Aorta (tissue), 5 donors: ENCODE measurements around the gene CELF2. TPM values are rescaled to one million over a fixed set of nuclear protein-coding genes. Genes with fewer than 3 reads are reported as not detected.
A peak's percentile ranks its signal among the peaks of the same experiment; 100 is the strongest.

Experiments used
- ATAC-seq: fragments of 200-7000 bp; cut with Tn5 transposase; one replicate; pipeline ENCODE4 v1.9.1; 2022; ENCODE audit warnings: moderate library complexity; ENCODE audit not compliant: low FRiP score
- DNase-seq, 2 donors: peaks; one replicate each; pipeline ENCODE4 v3.0.0-alpha.2; 2020
- H3K27ac ChIP-seq, 2 donors: one replicate each; pipeline ENCODE4 v1.5.1; 2013; ENCODE audit warnings: low read length in 2 of 2, mild to moderate bottlenecking in 2 of 2, moderate library complexity in 2 of 2, control low read depth in 1 of 2, inconsistent platforms in 1 of 2, low read depth in 1 of 2
- H3K27me3 ChIP-seq, 2 donors: one replicate each; pipeline ENCODE4 v1.6.1; 2013; ENCODE audit warnings: control low read depth in 1 of 2, low read length in 1 of 2, mild to moderate bottlenecking in 1 of 2, moderate library complexity in 1 of 2; ENCODE audit not compliant: insufficient read depth in 2 of 2, control insufficient read depth in 1 of 2
- H3K36me3 ChIP-seq, 2 donors: one replicate each; pipeline ENCODE4 v1.6.1; 2013; ENCODE audit warnings: control low read depth in 1 of 2, low read length in 1 of 2, mild to moderate bottlenecking in 1 of 2; ENCODE audit not compliant: insufficient read depth in 2 of 2, control insufficient read depth in 1 of 2
- H3K4me1 ChIP-seq, 2 donors: one replicate each; pipeline ENCODE4 v1.6.1; 2013; ENCODE audit warnings: low read length in 2 of 2, control low read depth in 1 of 2, mild to moderate bottlenecking in 1 of 2, moderate library complexity in 1 of 2; ENCODE audit not compliant: insufficient read depth in 2 of 2, control insufficient read depth in 1 of 2
- H3K4me3 ChIP-seq, 2 donors: one replicate each; pipeline ENCODE4 v1.5.1; 2013; ENCODE audit warnings: low read length in 2 of 2, control low read depth in 1 of 2, mild to moderate bottlenecking in 1 of 2
- H3K9me3 ChIP-seq: one replicate; pipeline ENCODE4 v1.6.1; 2013; ENCODE audit warnings: mild to moderate bottlenecking, low read length; ENCODE audit not compliant: control insufficient read depth
- WGBS, 2 donors: extraction: QIAGEN DNeasy Blood & Tissue Kit; methylation state at CpG; one replicate each; pipeline ENCODE4 v1.1.7; 2013; 5-methylcytosine and 5-hydroxymethylcytosine counted together
- intact Hi-C, 2 donors: fragments of 100-400 bp; cut with DNase I; formaldehyde crosslinking; loops; one replicate each; pipeline versions ENCODE4 v1.14.2 to v1.15.0; 2022
- polyA plus RNA-seq, 2 donors: library from polyadenylated mRNA; stranded (reverse); fragments of 200-250 nt; gene quantifications; one replicate each; pipeline ENCODE4 v1.2.3, GENCODE V29; 2013
- total RNA-seq, 2 donors: library from RNA; stranded (reverse); fragmentation: NEBNext Ultra II Directional; extraction: Animal tissue kit (Norgen Biotek cat#: 25700); gene quantifications; one replicate each; pipeline ENCODE4 v1.2.1, GENCODE V29; 2021
- donor health status: healthy with polysubstance abuse.
- donor health status: Bipolar disorder and iron deficiency.
- donor health status: DM: no; HTN: no; CAD: no.
- donor health status: DM: no; HTN: no; CAD: no.
- donor health status: DM: yes; HTN: yes; CAD: no.

Gene CELF2
- total and polyA plus RNA-seq, 4 donors = 10.9 to 55.4 (median 36.4) TPM

DNA sequence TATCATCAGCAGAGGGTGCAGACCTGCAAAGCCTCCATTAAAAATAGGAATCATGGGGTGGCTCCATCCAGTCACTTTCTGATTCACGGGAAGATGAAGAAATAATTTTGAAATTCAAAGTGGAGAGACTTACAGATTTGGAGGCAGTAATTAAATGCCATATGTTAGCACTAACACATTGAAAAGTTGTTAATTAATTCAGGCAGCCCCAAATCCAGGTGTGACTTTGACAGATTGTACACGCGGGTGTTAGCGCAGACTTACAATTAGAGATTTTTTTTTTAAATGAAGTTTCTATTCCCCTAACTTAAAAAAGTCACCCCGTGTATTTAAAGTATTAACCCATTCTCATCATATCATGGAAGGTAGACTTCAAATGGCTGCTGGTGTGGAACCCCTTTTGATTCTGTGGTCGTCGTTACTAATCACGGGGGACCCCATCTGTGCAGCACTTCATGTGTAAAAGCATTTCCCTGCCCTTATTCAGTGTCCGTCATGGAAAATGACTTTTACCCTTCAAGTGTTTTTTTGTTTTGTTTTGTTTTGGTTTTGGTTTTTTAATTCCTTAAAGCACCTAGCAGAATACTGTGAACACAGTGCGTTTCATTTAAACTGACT is 235.8 kb downstream of the CELF2 start:
- intact Hi-C loops = no loop called here
- no peak for ATAC-seq

DNA sequence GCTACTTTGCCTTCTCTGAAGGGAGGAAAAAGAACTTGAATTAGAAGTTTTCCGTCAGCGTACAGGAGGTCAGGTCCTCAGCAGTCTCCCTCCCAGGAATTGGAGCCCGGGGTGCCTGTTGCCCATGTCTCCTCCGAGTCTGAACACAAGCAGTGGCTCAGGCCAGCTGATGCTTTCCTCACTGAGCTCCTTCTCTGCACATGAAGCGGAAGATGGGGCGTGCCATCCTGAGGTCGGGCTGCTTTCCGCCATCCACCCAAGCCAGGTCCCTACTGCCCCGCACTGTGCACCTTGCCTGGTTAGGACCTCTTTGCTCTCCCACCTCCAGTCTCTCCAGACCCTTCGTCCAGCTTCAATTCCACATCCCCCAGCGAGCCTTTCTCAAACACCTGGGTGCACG is 237.5 kb downstream of the CELF2 start:
- Histone ChIP-seq H3K27me3 (no peaks in the 10 kb centered on the region), H3K9me3 (no peaks in the 10 kb centered on the region), H3K36me3 (peaks cover 6 to 7% of the 10 kb centered on the region in 2 donors), H3K4me1 (no peaks in the 10 kb centered on the region), H3K27ac (no peak overlapping the region), H3K4me3 (no peak overlapping the region)
- 97 to 99% methylated on average over 12 of the region's 12 CpGs for WGBS, 2 donors
- DNase-seq (no peak), ATAC-seq (no peak)
- intact Hi-C loops = no loop called here

More for the DNA sequence above, 235.8 kb downstream of the CELF2 start:
- Histone ChIP-seq H3K4me3 (no peak overlapping the region), H3K4me1 (no peaks in the 10 kb centered on the region), H3K27me3 (no peaks in the 10 kb centered on the region), H3K27ac (no peak overlapping the region), H3K36me3 (peaks cover 5 to 6% of the 10 kb centered on the region in 2 donors), H3K9me3 (no peaks in the 10 kb centered on the region)
- DNase-seq = no peak
- 93 to 96% methylated on average over 10 of the region's 10 CpGs for WGBS, 2 donors

DNA sequence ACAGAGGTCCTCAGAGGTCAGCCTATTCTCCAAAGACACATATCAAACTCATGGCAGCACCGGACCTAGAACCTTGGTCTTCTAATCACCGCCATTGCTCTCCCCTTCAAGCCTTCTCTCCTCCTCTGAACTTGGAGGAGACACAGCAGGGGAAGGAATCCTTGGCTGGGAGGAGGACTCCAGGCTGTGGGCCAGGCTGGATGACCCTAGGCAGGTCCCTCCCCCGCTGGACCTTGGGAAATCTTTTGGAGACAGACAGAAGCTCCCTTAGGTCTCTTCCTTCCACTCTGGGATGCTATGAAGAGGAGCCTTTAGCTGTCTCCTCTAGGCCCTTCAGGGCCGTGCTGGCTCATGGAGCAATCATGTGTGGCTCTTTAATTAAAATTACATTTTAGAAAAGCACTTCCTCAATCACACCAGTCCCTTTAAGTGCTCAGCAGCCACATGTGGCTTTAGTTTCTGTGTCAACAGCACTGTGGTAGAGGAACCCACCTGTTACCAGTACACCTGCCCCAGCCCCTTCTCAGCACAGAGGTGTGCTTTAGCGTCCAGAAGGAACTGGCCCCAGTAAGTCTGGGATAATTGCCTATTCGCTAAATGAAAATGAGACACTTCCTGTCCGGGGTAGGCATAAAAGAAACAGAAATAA is 238.2 kb downstream of the CELF2 start:
- H3K27ac ChIP-seq = no peak overlapping the region
- no peaks in the 10 kb centered on the region for H3K4me1 ChIP-seq
- no peak for DNase-seq
- no peaks in the 10 kb centered on the region for H3K27me3 ChIP-seq
- 94% methylated on average over 7 of the region's 7 CpGs for WGBS, 2 donors
- H3K9me3 ChIP-seq = no peaks in the 10 kb centered on the region
- peaks cover 6 to 7% of the 10 kb centered on the region in 2 donors for H3K36me3 ChIP-seq
- no peak for ATAC-seq
- no peak overlapping the region for H3K4me3 ChIP-seq
- intact Hi-C loops = no loop called here

DNA sequence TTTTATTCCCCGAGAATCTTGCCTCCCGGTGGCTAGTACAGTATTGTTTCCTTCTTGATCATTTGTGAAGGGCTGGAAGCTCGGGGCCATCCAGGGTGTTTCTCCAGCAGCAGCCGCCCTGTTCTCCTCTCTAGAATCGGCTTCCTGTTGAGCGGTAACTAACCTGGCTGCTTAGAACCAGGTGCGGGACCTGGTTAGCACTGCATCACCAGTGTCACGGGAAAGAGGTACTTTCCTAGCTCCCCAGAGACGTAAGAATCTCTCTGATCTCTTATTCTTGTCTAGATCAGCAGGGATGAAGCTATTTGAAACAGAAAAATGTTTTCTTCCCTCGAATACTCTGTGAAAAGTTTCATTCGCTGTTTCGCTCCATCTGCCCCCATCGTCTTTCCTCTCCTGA is 239.2 kb downstream of the CELF2 start:
- DNase-seq (no peak), ATAC-seq (no peak)
- Histone ChIP-seq H3K36me3 (peaks cover 6% of the 10 kb centered on the region in 2 donors), H3K27ac (no peak overlapping the region), H3K4me1 (no peaks in the 10 kb centered on the region), H3K27me3 (no peaks in the 10 kb centered on the region), H3K9me3 (no peaks in the 10 kb centered on the region), H3K4me3 (no peak overlapping the region)
- intact Hi-C loops = no loop called here
- WGBS, 2 donors = 79 to 90% methylated on average over 13 of the region's 13 CpGs

DNA sequence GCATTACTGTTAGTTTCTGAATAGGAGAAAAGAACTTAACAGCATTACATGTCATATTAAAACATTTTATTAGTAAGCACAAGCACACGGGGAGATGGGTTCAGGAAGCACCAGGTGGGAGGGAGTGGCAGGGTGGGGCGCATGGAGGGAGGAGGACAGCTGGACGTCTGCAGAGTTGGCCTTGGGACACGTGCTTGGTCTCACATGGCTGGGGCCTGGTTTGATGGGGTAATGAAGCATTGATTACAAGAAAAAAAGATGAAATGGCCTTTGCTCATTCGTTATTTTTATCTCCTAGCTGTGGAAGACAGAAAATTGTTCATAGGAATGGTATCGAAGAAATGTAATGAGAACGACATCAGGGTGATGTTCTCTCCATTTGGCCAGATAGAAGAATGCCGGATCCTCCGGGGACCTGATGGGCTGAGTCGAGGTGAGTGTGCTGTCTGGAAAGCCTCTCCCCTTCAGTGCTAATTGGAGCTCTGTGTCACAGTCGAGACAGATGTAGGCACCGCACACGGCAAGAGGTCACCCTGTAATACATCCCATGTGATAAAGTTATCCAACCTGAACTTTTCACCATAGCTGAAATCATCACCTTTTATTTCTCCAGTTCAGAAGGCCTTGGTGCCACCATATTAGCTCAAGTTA is 239.9 kb downstream of the CELF2 start:
- H3K4me1 ChIP-seq = peaks cover 2 to 3% of the 10 kb centered on the region in 2 donors
- WGBS, 2 donors = 81 to 85% methylated on average over 13 of the region's 13 CpGs
- ATAC-seq = no peak

DNA sequence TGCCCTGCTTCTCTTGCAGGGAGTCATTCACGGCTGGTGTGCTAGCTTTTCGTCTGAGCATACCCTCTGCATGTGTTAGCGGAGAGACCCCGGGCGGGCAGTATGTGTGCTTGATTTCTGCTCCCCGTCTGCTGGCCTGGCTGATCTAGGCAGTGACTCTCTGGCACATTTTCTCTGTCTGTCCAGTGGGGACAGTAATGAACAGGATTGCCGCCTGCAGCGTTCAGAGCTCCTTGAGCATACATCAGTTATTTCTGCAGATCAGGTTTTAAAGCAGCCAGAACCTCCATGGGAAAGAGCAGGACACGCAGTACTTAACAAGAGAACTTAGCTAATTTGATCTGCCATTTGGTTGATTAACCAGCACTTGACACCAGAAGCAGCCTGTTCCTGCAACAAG is 242.5 kb downstream of the CELF2 start:
- WGBS, 2 donors = 82% methylated on average over 9 of the region's 9 CpGs
- Histone ChIP-seq H3K36me3 (peaks cover 6 to 7% of the 10 kb centered on the region in 2 donors), H3K4me3 (no peak overlapping the region), H3K4me1 (peaks cover 2 to 3% of the 10 kb centered on the region in 2 donors), H3K27me3 (no peaks in the 10 kb centered on the region), H3K9me3 (no peaks in the 10 kb centered on the region), H3K27ac (no peak overlapping the region)
- DNase-seq (no peak), ATAC-seq (no peak)
- intact Hi-C loops = no loop called here

More for the DNA sequence above, 239.9 kb downstream of the CELF2 start:
- Histone ChIP-seq H3K36me3 (peaks cover 6% of the 10 kb centered on the region in 2 donors), H3K27me3 (no peaks in the 10 kb centered on the region), H3K4me3 (no peak overlapping the region), H3K27ac (no peak overlapping the region), H3K9me3 (no peaks in the 10 kb centered on the region)
- intact Hi-C loops = no loop called here
- no peak for DNase-seq

DNA sequence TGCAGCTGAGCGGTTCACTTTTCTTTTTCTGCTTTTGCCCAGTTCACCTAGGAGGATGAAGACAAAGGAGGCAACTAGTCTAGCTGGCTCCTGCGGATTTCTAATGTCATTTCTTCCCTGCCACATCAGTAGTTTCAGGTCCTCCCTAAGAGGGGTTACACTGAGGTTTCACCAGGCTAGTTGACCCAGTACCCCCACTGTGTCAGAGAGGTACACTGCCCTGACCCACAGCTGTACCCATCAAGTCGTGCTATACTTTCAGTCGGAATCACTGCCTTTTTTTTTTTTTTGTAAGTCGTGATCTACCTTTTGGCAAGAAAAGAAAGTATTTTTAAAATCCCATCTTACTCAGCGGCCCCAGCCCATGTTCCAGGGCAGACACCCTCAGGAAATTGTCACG is 243.5 kb downstream of the CELF2 start:
- H3K9me3 ChIP-seq = no peaks in the 10 kb centered on the region
- no peaks in the 10 kb centered on the region for H3K27me3 ChIP-seq
- no peak overlapping the region for H3K4me3 ChIP-seq
- peaks cover 2 to 3% of the 10 kb centered on the region in 2 donors for H3K4me1 ChIP-seq
- intact Hi-C loops = no loop called here
- 86 to 87% methylated on average over 7 of the region's 7 CpGs for WGBS, 2 donors
- DNase-seq (no peak), ATAC-seq (no peak)
- H3K36me3 ChIP-seq = peaks cover 6 to 7% of the 10 kb centered on the region in 2 donors
- peak overlapping the region in 1 of 2 donors; percentile 18 for H3K27ac ChIP-seq

DNA sequence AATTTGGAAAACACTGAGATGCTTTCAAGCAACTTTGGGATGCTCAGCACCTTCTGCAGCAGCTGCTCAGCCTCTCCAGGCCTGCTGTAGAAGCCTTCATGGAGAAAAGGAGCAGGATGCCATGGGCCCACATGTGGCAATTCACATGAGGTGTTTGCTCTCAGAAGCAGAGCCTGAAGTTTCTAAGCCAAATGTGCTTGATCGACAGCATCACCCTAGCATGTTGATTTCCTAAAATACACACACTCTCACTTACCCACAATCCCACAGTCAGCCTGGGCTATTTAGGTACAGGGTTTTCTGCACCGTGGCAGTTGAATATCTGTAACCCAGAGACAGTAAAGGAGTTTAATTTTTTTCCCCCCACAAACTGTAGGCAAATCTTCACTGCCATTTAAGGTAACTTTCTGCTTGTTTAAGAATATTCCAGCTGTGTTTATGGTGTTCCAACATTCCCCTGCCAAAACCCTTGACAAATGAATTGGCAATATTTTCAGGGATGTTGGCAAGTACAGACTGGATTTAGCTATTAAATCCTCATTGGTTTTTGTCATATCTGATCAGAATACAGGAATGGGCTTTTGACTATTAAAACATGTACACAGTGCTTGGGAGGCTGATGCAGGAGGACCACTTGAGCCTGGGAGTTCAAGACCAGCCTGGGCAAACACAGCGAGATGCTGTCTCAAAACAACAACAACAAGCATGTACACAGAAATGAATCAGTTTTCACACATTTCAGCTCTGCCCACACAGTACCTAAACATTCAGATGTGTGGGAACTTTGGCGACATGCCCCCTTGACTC is 244.2 kb downstream of the CELF2 start:
- ATAC-seq (no peak), DNase-seq (no peak)
- WGBS, 2 donors = 21 to 28% methylated on average over 4 of the region's 4 CpGs
- Histone ChIP-seq H3K4me1 (peaks cover 2 to 3% of the 10 kb centered on the region in 2 donors), H3K27me3 (no peaks in the 10 kb centered on the region), H3K4me3 (no peak overlapping the region), H3K9me3 (no peaks in the 10 kb centered on the region), H3K36me3 (peaks cover 6 to 7% of the 10 kb centered on the region in 2 donors), H3K27ac (peak overlapping the region in 1 of 2 donors; percentile 18)
- intact Hi-C loops = no loop called here
